ENCODE measurements around the gene NPAS3. TPM values are rescaled to one million over a fixed set of nuclear protein-coding genes. Genes with fewer than 3 reads are reported as not detected.

NPAS3 gene
- total RNA-seq, 1 donor from 2014 or later = 6.1 TPM

GRCh38 chr14:33232031-33232430 is 293.4 kb downstream of the NPAS3 start:
- Mint-ChIP-seq H3K9me3 (ENCODE audit: low read depth) (no peaks in the 10 kb centered on the region), H3K4me1 (ENCODE audit: low read depth) (peaks cover 1% of the 10 kb centered on the region), H3K27me3 (peaks cover 9% of the 10 kb centered on the region), H3K4me3 (ENCODE audit: low read depth) (no peak overlapping the region), H3K27ac (no peak overlapping the region), H3K36me3 (ENCODE audit: insufficient read depth) (no peaks in the 10 kb centered on the region)
- no peak for TF ChIP-seq CTCF (IDR thresholded peaks at IDR 0.05; ENCODE audit: unreplicated experiment)
- DNase-seq (ENCODE audit: low spot score, unreplicated experiment) = no peak

GRCh38 chr14:33237115-33237740 is 298.5 kb downstream of the NPAS3 start:
- Mint-ChIP-seq H3K27ac (no peak overlapping the region), H3K4me1 (ENCODE audit: low read depth) (peaks cover 1% of the 10 kb centered on the region), H3K27me3 (peaks cover 5% of the 10 kb centered on the region), H3K4me3 (ENCODE audit: low read depth) (no peak overlapping the region), H3K36me3 (ENCODE audit: insufficient read depth) (no peaks in the 10 kb centered on the region), H3K9me3 (ENCODE audit: low read depth) (no peaks in the 10 kb centered on the region)
- DNase-seq (ENCODE audit: low spot score, unreplicated experiment) = no peak
- TF ChIP-seq CTCF (IDR thresholded peaks at IDR 0.05; ENCODE audit: unreplicated experiment) = no peak

GRCh38 chr14:33239465-33239864 is 300.8 kb downstream of the NPAS3 start:
- Mint-ChIP-seq H3K27me3 (peaks cover 3% of the 10 kb centered on the region), H3K4me1 (ENCODE audit: low read depth) (no peaks in the 10 kb centered on the region), H3K9me3 (ENCODE audit: low read depth) (no peaks in the 10 kb centered on the region), H3K4me3 (ENCODE audit: low read depth) (no peak overlapping the region), H3K36me3 (ENCODE audit: insufficient read depth) (no peaks in the 10 kb centered on the region), H3K27ac (no peak overlapping the region)
- no peak for TF ChIP-seq CTCF (IDR thresholded peaks at IDR 0.05; ENCODE audit: unreplicated experiment)
- DNase-seq (ENCODE audit: low spot score, unreplicated experiment) = no peak

GRCh38 chr14:33240466-33240865 is 301.8 kb downstream of the NPAS3 start:
- Mint-ChIP-seq H3K4me3 (ENCODE audit: low read depth) (no peak overlapping the region), H3K9me3 (ENCODE audit: low read depth) (no peaks in the 10 kb centered on the region), H3K36me3 (ENCODE audit: insufficient read depth) (no peaks in the 10 kb centered on the region), H3K27me3 (peaks cover 3% of the 10 kb centered on the region), H3K4me1 (ENCODE audit: low read depth) (no peaks in the 10 kb centered on the region), H3K27ac (no peak overlapping the region)
- no peak for TF ChIP-seq CTCF (IDR thresholded peaks at IDR 0.05; ENCODE audit: unreplicated experiment)
- no peak for DNase-seq (ENCODE audit: low spot score, unreplicated experiment)

GRCh38 chr14:33241331-33241730 is 302.7 kb downstream of the NPAS3 start:
- Mint-ChIP-seq H3K27ac (no peak overlapping the region), H3K4me3 (ENCODE audit: low read depth) (no peak overlapping the region), H3K36me3 (ENCODE audit: insufficient read depth) (no peaks in the 10 kb centered on the region), H3K27me3 (peaks cover 3% of the 10 kb centered on the region), H3K9me3 (ENCODE audit: low read depth) (no peaks in the 10 kb centered on the region), H3K4me1 (ENCODE audit: low read depth) (no peaks in the 10 kb centered on the region)
- DNase-seq (ENCODE audit: low spot score, unreplicated experiment) = no peak
- TF ChIP-seq CTCF (IDR thresholded peaks at IDR 0.05; ENCODE audit: unreplicated experiment) = no peak

Data from progenitor cell of endocrine pancreas (in vitro differentiated cells).